Kidney epithelial cell (primary cell): ENCODE results near the gene HPCA. TPM values are rescaled to one million over a fixed set of nuclear protein-coding genes. Genes with fewer than 3 reads are reported as not detected.

Experiments
- DNase-seq: peaks from one replicate; pipeline ENCODE4 v3.0.0-alpha.2; 2010; ENCODE audit warnings: low read depth
- H3K27me3 ChIP-seq: 2 replicates; pipeline ENCODE4 v1.6.0; 2011; ENCODE audit warnings: low read length; ENCODE audit not compliant: control insufficient read depth, insufficient read depth
- H3K36me3 ChIP-seq: 2 replicates; pipeline ENCODE4 v1.5.1; 2011; ENCODE audit warnings: low read length; ENCODE audit not compliant: control insufficient read depth, insufficient read depth
- H3K4me3 ChIP-seq: 2 replicates; pipeline ENCODE4 v1.5.1; 2011; ENCODE audit warnings: low read depth, mild to moderate bottlenecking, control low read depth, low read length
- total RNA-seq: library from RNA; depleted of rRNA; stranded (reverse); fragments of >200 nt; gene quantifications from 2 replicates; pipeline ENCODE4 v1.2.3, GENCODE V29; 2015
- TF ChIP-seq, protein P1 (sequence below): IDR thresholded peaks from 2 replicates; pipeline ENCODE4 v1.5.1; 2011; ENCODE audit warnings: mild to moderate bottlenecking, moderate library complexity, low read length, control low read depth, inconsistent platforms; ENCODE audit not compliant: insufficient read depth, poor library complexity, severe bottlenecking

Gene HPCA
- total RNA-seq, result not detected in 2 replicates

DNA sequence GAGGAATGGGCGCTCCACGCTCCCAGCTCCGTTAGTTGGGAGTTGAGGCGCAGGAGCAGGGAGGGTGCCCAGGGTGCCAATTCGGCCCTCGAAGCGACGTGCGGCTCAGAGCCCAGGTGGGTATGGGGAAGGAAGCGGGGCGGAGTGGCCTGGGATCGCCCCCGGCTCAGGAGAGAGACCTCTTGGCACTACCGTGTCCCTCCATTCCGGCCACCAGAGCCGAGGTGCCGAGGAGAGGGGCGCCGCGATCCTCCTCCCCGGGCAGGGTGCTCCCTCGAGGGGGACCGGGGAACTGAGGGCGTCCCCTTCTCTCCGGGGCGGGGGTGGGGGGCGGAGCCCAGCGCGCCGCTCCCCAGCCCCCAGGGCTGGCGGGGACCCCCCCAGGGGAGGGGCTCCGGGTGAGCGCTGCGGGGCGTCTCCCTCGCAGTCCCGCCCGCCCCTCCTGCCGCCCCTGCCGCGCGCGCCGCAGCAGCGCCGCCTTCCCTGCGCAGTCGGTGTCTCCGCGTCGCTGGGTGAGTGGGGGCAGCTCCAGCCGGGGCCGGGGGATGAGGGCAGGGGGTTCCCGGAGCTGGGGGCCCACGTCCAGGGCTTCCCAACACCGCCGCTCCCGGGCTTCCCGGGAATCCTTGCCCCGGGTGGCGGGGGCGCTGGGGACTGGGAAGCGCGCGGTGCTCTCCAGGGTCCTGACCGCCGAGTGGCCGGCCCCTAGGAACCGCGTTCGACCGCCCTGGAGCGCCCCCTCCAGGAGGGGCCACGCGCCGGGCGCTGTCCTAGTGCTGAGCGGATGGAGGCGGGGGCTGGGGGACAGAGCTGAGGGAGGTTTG, at the start of gene HPCA:
TSS of gene HPCA (plus strand) at position 488 of the 824 bp plus-strand sequence. CDS start 2,408 bp downstream, outside the sequence.
- Histone ChIP-seq H3K4me3 (peak within 1 kb of the TSS; percentile 10), H3K27me3 (peaks cover 53% of the 10 kb centered on the region), H3K36me3 (no peaks in the 10 kb centered on the region)
- DNase-seq, result no peak
- TF ChIP-seq, protein P1, sequence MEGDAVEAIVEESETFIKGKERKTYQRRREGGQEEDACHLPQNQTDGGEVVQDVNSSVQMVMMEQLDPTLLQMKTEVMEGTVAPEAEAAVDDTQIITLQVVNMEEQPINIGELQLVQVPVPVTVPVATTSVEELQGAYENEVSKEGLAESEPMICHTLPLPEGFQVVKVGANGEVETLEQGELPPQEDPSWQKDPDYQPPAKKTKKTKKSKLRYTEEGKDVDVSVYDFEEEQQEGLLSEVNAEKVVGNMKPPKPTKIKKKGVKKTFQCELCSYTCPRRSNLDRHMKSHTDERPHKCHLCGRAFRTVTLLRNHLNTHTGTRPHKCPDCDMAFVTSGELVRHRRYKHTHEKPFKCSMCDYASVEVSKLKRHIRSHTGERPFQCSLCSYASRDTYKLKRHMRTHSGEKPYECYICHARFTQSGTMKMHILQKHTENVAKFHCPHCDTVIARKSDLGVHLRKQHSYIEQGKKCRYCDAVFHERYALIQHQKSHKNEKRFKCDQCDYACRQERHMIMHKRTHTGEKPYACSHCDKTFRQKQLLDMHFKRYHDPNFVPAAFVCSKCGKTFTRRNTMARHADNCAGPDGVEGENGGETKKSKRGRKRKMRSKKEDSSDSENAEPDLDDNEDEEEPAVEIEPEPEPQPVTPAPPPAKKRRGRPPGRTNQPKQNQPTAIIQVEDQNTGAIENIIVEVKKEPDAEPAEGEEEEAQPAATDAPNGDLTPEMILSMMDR, result peak; percentile 95

DNA sequence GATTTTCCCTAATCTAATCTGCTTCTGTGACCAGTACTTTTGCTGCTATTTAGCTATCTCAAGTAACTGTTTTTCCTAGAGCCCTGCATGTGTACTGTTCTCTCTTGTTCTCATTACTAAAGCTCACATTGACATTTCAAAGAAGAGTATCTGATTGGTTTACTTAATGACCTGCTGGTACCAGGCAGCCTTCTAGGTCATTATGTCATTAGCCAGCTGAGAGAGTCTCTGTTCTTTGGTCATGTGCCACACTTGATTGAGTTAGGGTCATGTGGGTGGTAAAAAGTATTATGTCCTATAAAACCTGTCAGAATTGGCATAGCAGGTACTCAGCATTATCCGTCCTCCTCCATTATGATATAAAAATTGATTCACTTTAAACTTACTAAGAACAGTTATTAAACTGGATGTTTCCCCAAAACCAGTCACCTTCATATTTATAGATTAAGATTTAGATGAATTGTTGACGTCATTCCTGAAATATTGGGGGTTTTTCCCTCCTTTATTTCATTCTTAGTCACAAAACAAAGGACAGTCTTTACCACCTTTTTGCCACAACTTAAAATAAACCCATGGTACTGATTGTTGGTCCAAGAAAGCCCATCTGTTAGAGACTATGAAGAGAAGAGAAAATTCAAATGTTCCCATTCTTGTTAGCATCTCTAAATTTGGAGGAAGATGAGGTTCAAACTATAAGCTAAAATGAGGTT, 37.8 kb upstream of the HPCA start:
- TF ChIP-seq, protein P1, result no peak

DNA sequence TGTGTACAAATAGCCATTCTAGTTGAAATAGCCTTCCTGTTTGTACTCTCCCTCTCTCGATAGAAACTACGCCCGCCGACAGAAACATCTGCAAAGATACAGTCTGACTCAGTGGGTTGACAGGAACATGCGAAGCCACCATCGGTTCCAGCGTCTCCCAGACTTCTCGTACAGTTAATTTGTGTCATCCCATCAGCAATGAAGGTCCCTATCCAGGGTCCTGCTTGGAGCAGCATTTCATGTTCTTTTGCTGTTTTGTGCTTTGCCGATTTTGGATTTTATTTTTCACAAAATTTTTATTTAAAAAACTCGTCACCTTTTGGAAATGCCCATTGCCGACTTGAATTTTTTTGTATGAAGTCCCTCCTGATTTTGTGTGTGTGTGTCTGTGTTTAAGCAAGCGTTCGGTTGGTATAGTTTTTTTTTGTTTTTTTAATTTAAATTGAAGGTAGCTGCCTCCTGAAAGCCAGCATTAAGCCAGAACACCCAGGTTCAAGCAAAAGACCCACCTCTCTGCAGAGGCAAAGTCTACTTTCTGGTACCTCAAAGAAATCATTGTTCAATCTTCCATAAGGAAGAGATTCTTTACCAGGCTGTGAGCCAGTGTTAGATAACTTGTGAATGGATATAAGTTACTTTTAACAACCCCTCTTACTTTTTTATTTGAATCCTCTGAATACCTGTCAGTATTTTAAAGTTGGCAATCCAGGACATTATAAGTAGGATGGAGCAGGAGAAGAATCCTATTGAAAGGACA, 30.3 kb upstream of the HPCA start:
- Histone ChIP-seq H3K36me3 (peaks cover 2% of the 10 kb centered on the region), H3K27me3 (no peaks in the 10 kb centered on the region), H3K4me3 (no peak overlapping the region)
- DNase-seq, result no peak
- TF ChIP-seq, protein P1, result no peak

More for the DNA sequence above, 37.8 kb upstream of the HPCA start:
- Histone ChIP-seq H3K27me3 (no peaks in the 10 kb centered on the region), H3K4me3 (no peak overlapping the region), H3K36me3 (no peaks in the 10 kb centered on the region)
- DNase-seq, result no peak

DNA sequence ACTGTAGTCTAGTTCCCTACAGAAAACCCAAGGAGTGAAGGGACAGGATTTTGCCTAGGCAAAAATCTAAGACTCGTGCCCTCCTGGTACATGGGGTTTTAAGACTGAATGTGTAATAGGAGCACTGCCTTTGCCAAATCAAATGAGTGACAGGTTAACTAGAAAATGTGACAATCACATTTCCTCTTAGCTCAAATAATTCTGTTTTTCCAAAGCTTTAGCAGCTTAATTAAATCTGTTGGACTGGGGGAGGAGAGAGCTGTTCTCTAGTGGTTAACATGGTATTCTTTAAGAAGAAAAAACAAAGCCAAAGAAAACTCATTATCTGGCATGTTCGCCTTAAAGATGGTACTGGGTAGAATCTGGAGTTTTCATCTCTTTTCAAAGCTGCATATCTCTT, 28.2 kb upstream of the HPCA start:
- DNase-seq, result no peak
- H3K36me3 ChIP-seq, result peaks cover 2% of the 10 kb centered on the region
- H3K4me3 ChIP-seq, result no peak overlapping the region
- TF ChIP-seq, protein P1, result no peak
- H3K27me3 ChIP-seq, result no peaks in the 10 kb centered on the region

DNA sequence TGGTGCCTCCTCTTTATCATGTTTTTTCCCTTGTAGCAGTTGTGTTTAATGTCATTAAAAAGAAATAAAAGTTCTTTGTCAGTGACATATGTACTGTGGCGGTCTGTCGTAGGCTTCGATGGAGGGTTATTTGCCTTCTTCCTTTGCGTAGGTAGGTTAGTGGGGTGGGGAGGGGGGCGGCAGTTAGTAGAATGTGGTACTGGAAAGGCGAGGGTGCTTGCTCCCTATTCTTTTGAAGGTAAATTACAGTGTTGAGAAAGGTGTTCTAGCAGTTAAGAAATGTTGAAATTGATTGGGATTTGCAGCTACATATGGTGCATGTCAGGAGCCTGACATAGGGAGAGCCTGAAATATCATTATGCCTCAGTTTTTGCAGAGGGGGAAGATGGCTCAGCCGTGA, 27.5 kb upstream of the HPCA start:
- DNase-seq, result no peak
- TF ChIP-seq, protein P1, result no peak
- peaks cover 2% of the 10 kb centered on the region for H3K36me3 ChIP-seq
- no peak overlapping the region for H3K4me3 ChIP-seq
- H3K27me3 ChIP-seq, result no peaks in the 10 kb centered on the region
